HG03025 (cell line): ENCODE results near the gene PECR.
"Not testable (repeated sequence)": the region's sequence is repeated elsewhere in the genome, so short reads cannot be mapped to it uniquely, and the experiment has no call there.

ENCODE experiments used
- ATAC-seq: cut with Tn5 transposase; IDR thresholded peaks from one replicate; pipeline ENCODE4 v1.9.1; 2021; ENCODE audit warnings: mild to moderate bottlenecking, moderate library complexity; ENCODE audit not compliant: unreplicated experiment, low FRiP score

PECR gene

DNA sequence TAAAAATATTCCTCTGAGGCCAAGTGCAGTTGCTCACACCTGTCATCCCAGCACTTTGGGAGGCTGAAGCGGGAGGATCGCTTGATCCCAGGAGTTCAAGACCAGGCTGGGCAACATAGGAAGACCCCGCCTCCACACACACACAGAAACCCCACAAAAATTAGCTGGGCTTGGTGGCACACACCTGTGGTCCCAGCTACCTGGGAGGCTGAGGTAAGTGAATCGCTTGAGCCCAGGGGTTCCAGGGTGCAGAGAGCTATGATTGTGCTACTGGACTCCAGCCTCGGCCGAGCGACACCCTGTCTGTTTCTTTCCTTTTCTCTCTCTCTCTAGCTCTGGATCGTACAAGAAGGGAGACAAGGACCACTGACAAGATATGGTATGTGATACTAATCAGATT is 25.7 kb upstream of the PECR start:
- ATAC-seq: no peak

- ATAC-seq: no peak
Observed at GRCh38 chr2:216104691-216105090, 23.1 kb upstream of the PECR start.

DNA sequence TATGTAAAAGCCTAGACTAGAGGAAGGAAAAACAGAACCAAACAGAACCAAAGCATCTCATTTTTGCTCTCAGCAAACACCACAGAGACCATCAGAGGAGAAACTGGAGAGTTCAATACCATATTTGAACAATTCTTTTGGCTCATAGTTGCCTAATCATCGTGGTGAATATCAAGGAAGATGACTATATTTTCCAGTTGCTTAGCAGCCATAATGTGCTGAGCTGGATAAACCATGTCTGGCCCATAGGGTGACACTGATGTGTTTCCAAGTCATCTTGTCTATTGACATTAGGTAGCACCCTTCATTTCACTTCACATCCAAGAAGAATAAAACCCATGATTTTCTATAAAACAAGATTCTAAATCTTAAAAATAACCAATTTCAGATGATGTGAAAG is 21.6 kb upstream of the PECR start:
- ATAC-seq: no peak

DNA sequence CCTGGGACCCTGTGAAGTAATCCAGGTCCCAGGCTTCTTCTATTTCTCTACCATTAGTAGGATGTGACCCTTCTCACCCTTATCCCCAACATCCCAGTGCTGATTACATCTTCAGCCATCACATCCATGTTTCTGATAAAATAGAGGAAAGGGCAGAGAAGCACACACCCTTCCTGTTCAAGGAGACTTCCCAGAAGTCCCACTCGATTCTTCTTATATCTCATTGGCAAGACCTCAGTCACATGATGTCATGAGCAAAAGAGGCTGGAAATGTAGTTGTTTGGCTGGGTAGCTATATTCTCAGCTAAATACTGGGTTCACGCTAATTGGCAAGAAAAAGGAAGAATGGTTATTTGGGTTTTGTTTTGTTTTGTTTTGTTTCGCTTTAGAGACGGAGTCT is 19.5 kb upstream of the PECR start:
- ATAC-seq: no peak

DNA sequence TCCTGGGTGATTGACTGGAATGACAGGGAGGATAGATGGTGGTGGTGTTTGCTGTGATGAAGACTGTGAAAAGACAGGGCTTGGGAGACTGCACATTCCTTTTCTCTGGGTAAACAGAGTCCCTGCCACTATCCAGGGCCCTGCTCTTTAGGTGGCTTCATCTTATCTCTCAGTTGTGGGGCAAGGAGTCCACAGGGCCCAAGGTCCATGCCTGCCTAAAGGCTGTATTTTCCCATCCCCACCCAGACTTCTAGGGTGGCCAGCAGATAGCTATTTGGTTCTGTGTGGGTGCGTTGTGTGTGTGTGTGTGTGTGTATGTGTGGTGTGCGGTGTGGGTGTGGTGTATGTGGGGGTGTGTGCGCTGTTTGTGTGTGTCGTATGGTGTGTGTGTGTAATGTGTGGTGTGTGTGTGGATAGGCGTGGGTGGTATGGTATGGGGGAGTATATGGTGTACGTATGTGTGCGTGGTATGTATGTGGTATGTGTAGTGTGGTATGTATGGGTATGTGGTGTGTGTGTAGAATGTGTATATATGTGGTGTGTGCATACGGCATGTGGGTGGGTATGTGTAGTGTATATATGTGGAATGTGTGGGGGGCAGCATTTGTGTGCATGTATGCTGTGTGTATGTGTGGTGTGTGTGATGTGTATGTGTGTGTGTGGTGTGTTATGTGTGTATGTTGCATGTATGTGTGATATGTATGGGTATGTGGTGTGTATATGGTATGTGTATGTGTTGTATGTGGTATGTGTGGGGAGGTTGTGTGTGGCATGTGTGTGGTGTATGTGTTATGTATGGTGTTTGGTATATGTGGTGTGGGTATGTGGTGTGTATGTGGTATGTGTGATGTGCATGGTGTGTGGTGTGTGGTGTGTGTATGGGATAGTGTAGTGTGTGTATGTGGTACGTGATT is 17.1 kb upstream of the PECR start:
- no peak for ATAC-seq

GRCh38 chr2:216094701-216095100 is 13.1 kb upstream of the PECR start:
- no peak for ATAC-seq

- no peak for ATAC-seq
Observed at GRCh38 chr2:216092646-216093045, 11.0 kb upstream of the PECR start.

DNA sequence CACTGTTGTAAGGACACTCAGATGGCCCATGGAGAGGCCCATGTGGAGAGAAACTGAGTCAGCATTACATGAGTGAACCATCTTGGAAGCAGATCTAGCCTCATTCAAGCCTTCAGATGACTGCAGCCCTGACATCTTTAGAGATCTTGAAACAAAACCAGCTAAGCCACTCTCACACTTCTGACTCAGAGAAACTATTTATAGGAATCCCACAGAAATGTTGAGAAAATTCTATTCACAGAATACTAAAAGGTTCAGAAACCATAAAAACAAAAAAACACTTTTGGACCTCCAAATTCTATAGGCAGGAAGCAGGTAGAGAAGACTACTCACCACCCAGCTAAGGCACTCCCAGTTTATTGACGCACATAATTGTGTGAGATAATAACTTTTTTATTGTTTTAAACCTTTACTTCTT is 8.8 kb upstream of the PECR start:
- ATAC-seq: no peak

- no peak for ATAC-seq
Observed at GRCh38 chr2:216086207-216086893, 4.7 kb upstream of the PECR start.

GRCh38 chr2:216084547-216084946 is 2.9 kb upstream of the PECR start:
- no peak for ATAC-seq

GRCh38 chr2:216083464-216084281 is 2.1 kb upstream of the PECR start:
- no peak for ATAC-seq

GRCh38 chr2:216082805-216083204 is 1.2 kb upstream of the PECR start:
- ATAC-seq: no peak

- peak; percentile 16 for ATAC-seq
Observed at GRCh38 chr2:216082117-216082711, 605 bp upstream of the PECR start.

DNA sequence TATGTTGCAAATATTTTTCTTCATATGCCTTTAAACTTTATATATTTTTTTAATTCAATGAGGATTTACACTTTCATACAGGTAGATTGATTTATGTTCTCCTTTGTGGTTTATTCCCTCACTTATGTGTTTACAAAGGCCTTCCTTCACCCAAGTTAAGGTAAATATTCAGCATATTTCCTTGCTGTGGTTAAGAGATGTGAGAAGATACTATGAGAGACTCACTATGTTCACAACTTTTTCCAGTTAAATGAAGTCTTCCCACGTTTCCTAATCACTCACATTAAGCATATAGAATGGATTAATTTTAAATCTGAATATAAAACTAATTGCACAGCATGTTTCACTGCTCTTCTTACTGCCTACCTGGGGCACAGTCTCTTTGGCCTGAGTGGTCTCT is 597 bp downstream of the PECR start:
- no peak for ATAC-seq

- not testable (repeated sequence) for ATAC-seq
Observed at GRCh38 chr2:216080048-216080447, 1.6 kb downstream of the PECR start.

DNA sequence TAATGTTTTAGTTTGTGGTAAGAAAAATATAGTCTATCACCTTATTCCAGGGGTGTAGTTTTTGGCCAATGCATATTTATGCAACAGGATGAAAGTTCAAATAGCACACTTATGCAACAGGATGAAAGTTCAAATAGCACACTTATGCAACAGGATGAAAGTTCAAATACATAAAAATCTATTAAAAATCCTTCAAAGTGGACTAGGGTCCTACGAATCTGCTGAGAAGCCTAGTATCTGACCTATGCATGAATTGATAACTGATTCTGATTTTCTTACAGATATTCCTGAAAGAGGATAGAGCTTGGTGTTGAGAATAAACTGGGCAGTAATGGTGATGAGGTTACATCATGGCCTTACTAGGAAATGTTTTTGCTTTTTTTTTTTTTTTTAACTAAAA is 2.8 kb downstream of the PECR start:
- no peak for ATAC-seq

DNA sequence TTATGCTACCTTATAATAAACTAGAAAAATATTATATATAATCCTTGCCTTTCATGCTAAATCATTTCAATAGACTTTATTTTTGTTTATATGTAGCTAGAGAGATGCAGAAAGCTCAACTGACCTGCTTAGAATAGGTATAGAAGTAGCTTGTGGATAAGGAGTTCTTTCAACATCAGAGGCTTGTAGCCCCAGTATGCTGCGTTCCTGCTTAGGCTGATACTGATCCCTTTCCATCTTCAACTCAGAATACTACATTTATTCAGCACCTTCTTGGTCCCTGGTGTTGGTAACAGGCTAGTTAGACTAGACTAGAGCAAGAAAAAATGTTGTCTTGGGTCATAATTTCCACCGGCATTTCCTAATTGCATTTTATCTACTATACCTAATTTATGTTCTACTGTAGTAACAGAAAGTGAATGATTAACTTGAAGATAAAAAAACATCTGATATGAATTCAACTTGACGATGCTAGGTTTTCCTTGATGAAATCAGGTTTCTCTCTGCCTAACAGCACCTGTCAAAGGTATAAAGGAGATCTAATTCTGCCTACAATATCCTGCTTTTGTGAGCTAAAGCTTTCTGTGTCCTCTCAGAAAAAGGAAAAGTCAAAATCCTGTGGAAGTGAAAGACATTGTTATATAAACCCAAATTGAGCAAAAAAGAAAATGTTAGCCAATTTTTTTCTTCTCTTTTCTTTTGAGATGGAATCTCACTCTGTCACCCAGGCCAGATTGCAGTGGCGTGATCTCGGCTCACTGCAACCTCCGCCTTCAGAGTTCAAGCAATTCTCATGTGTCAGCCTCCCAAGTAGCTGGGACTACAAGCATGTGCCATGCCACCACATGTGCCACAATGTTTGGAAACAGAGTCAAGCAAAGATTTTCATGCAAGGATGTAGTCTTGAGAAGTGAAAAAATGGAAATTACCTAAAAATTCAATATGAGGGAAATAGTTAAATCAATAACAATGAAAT is 5.8 kb downstream of the PECR start:
- ATAC-seq: no peak

- no peak for ATAC-seq
Observed at GRCh38 chr2:216074794-216075193, 6.8 kb downstream of the PECR start.

DNA sequence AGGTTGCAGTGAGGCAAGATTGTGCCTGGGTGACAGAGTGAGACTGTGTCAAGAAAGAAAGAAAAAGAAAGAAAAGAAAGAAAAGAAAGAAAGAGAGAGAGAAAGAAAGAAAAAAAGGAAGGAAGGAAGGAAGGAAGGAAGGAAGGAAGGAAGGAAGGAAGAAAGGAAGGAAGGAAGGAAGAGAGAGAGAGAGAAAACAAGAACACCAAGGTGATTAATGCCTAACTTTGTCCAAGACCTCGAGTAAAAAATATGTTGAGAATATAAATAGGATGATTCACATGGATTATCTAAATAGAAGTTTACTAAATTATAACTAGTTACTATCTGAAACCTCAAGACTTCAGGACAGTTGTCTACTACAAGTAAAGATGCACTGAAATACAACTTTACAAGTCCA is 7.2 kb downstream of the PECR start:
- no peak for ATAC-seq

GRCh38 chr2:216073773-216074172 is 7.8 kb downstream of the PECR start:
- no peak for ATAC-seq
